DMS79 (cell line): ENCODE results near the gene AP2A1.

Source experiments
- DNase-seq: peaks from one replicate; lab custom pipeline; 2025; lab: John Stamatoyannopoulos, UW

The AP2A1 gene

GRCh38 chr19:49855676-49856573 is 89.1 kb downstream of the AP2A1 start:
- DNase-seq, result no peak

GRCh38 chr19:49856574-49857021 is 89.8 kb downstream of the AP2A1 start:
- no peak for DNase-seq
